Spleen (tissue), 7 donors: ENCODE data around the gene UNC5CL.

Source experiments
- POLR2A ChIP-seq, 3 donors: fragments of 450-650 bp; IDR thresholded peaks; one replicate each; pipeline ENCODE4 v1.5.1; 2017; ENCODE audit warnings: antibody characterized with exemption in 3 of 3, mild to moderate bottlenecking in 1 of 3
- POLR2AphosphoS5 ChIP-seq, 3 donors: sonication (generic); formaldehyde crosslinking; IDR thresholded peaks; one replicate each; pipeline ENCODE4 v1.5.1; 2017; ENCODE audit warnings: antibody characterized with exemption in 3 of 3
- TF ChIP-seq, protein P1 (sequence below), 11 experiments: fragments of 200-600 bp in 7 of 11; fragments of 450-650 bp in 4 of 11; sonication (generic) in 4 of 11; IDR thresholded peaks in 8 of 11; conservative IDR thresholded peaks in 3 of 11; 1 replicate in 7 of 11; 2 replicates in 4 of 11; pipeline versions ENCODE4 v1.4.0 to v1.8.0; 2016 to 2021; ENCODE audit warnings: antibody characterized with exemption in 11 of 11, inconsistent platforms in 4 of 11, mild to moderate bottlenecking in 1 of 11
- donor health status: DM: no; HTN: no; CAD: no; lungs with moderate emphysema.
- donor health status: DM: no; HTN: no; CAD: no.
- donor health status: DM: no; HTN: no; CAD: no.

DNA sequence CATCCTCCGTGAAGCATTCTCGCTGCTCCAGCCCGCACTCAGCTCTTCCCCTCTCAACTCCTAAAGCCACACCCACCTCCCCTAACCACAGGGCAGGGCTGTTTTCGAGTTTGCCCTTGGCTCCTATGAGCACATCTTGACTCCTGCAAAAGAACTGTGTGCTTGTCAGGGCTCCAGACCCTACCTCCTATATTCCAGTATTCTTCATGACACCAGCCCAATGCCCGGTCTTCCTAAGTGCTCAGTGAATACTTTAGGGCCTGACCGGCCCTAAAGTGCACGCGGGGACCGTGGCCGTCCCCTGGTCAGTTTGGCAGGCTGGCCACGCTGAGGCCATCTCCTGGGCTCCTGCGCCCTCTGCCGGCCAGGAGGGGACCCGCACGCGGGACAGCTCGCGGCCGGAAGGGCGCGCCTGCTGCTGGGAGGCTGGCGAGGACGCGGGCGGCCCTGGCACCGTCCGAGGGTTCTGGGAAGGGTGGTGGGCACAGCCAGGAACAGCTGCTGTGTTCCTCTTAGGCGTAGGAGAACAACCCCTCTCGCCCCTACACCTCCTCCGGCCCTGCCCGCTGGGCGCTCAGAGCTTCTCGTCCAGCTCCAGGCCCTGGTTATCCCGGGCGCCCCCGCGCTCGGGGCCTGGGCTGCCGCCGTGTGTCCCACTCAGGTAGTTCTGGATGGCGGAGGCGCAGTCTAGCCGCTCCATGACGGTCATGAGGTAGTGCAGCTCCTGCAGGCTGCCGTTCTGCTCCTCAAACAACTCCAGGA, 11.0 kb downstream of the UNC5CL start:
- TF ChIP-seq, protein P1, sequence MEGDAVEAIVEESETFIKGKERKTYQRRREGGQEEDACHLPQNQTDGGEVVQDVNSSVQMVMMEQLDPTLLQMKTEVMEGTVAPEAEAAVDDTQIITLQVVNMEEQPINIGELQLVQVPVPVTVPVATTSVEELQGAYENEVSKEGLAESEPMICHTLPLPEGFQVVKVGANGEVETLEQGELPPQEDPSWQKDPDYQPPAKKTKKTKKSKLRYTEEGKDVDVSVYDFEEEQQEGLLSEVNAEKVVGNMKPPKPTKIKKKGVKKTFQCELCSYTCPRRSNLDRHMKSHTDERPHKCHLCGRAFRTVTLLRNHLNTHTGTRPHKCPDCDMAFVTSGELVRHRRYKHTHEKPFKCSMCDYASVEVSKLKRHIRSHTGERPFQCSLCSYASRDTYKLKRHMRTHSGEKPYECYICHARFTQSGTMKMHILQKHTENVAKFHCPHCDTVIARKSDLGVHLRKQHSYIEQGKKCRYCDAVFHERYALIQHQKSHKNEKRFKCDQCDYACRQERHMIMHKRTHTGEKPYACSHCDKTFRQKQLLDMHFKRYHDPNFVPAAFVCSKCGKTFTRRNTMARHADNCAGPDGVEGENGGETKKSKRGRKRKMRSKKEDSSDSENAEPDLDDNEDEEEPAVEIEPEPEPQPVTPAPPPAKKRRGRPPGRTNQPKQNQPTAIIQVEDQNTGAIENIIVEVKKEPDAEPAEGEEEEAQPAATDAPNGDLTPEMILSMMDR (IDR thresholded peaks at IDR 0.05 in 8 of 11, conservative IDR thresholded peaks at IDR 0.05 in 3 of 11) = peak; percentile 96 to 100 (median 99)
- TF ChIP-seq POLR2AphosphoS5 (IDR thresholded peaks at IDR 0.05) (peak; percentile 51 to 87 (median 83)), POLR2A (IDR thresholded peaks at IDR 0.05) (no peak)
